K562 (cell line): ENCODE results near the gene STK17A. TPM values are rescaled to one million over a fixed set of nuclear protein-coding genes. Genes with fewer than 3 reads are reported as not detected.

Experiments used
- ATAC-seq: fragments of 200-7000 bp; cut with Tn5 transposase; 3 replicates; pipeline ENCODE4 v1.9.1; 2020; ENCODE audit warnings: moderate library complexity
- Bru-seq: library from RNA; stranded (reverse); fragments of 400-500 nt; gene quantifications from one replicate; lab custom pipeline; 2021; lab: Mats Ljungman, UMichigan
- BruChase-seq, 2 experiments: library from RNA; stranded (reverse); fragments of 400-500 nt; gene quantifications; one replicate each; lab custom pipeline; 2021; lab: Mats Ljungman, UMichigan
- BruUV-seq: library from RNA; stranded (reverse); fragments of 400-500 nt; replicated peaks from 2 replicates; lab custom pipeline; 2021; lab: Mats Ljungman, UMichigan
- CTCF ChIA-PET: fragments of 300-600 bp; formaldehyde crosslinking; extraction: SDS; loops from one replicate; lab custom pipeline; 2021; ENCODE audit warnings: low intra/inter-chr PET ratio; lab: Yijun Ruan, JAX
- POLR2A ChIA-PET: fragments of 300-600, 350-650 bp; sonication (Branson Sonifier 250); formaldehyde crosslinking; extraction: SDS; loops from one replicate; lab custom pipeline; 2021; ENCODE audit warnings: antibody characterized with exemption, inconsistent platforms; lab: Yijun Ruan, JAX
- DNase-seq, 4 experiments: peaks; one replicate each; pipeline versions ENCODE4 v3.0.0 to v3.0.0-alpha.2; 2011 to 2018; ENCODE audit warnings: low spot score in 3 of 4, mixed read lengths in 3 of 4; ENCODE audit errors: extremely low read depth in 1 of 4
- FAIRE-seq: peaks from 2 replicates; lab custom pipeline; 2011; peaks lifted over from hg19 to GRCh38; lab: Jason Lieb, UNC
- H2AFZ ChIP-seq: 2 replicates; pipeline ENCODE4 v1.6.0; 2011; ENCODE audit warnings: low read depth, low read length, control low read depth, inconsistent platforms
- H3K27ac ChIP-seq: fragments of 200-600 bp; 3 replicates; pipeline ENCODE4 v1.8.0; 2011; ENCODE audit warnings: low read depth, mild to moderate bottlenecking, control low read depth, inconsistent platforms, low read length, moderate library complexity, mixed read lengths; ENCODE audit errors: extremely low read depth
- H3K27me3 ChIP-seq, 2 experiments: fragments of 300-600 bp in 1 of 2; 2 replicates in 1 of 2; 3 replicates in 1 of 2; pipeline versions ENCODE4 v1.6.0 to v1.8.0; 2011; ENCODE audit warnings: inconsistent platforms in 2 of 2, low read length in 2 of 2, mild to moderate bottlenecking in 1 of 2, mixed read lengths in 1 of 2, moderate library complexity in 1 of 2; ENCODE audit not compliant: control insufficient read depth in 2 of 2, insufficient read depth in 2 of 2
- H3K36me3 ChIP-seq: fragments of 300-600 bp; 3 replicates; pipeline ENCODE4 v1.8.0; 2011; ENCODE audit warnings: mild to moderate bottlenecking, low read length, inconsistent platforms; ENCODE audit not compliant: control insufficient read depth, insufficient read depth
- H3K4me1 ChIP-seq, 2 experiments: fragments of 200-600 bp in 1 of 2; replicated peaks in 1 of 2; 2 replicates in 1 of 2; 3 replicates in 1 of 2; pipeline versions ENCODE4 v1.5.1 to v1.8.0; 2011; ENCODE audit warnings: inconsistent platforms in 2 of 2, low read length in 2 of 2, mild to moderate bottlenecking in 1 of 2, mixed read lengths in 1 of 2, moderate library complexity in 1 of 2; ENCODE audit not compliant: control insufficient read depth in 2 of 2, insufficient read depth in 2 of 2
- H3K4me2 ChIP-seq: 2 replicates; pipeline ENCODE4 v1.6.1; 2011; ENCODE audit warnings: low read length, control low read depth, inconsistent platforms, mixed read lengths; ENCODE audit not compliant: insufficient read depth
- H3K4me3 ChIP-seq: fragments of 200-600 bp; sonication (generic), shearing (Covaris generic); 2 replicates; pipeline ENCODE4 v1.5.1; 2016; ENCODE audit warnings: control low read depth, inconsistent platforms
- H3K79me2 ChIP-seq: fragments of 200-600 bp; 3 replicates; pipeline ENCODE4 v1.8.0; 2011; ENCODE audit warnings: low read length, inconsistent platforms; ENCODE audit not compliant: control insufficient read depth, insufficient read depth
- H3K9ac ChIP-seq, 2 experiments: 2 replicates each; pipeline versions ENCODE4 v1.6.0 to v1.6.1; 2011; ENCODE audit warnings: low read depth in 2 of 2, low read length in 2 of 2, control low read depth in 1 of 2, inconsistent platforms in 1 of 2, mild to moderate bottlenecking in 1 of 2, mixed read lengths in 1 of 2; ENCODE audit not compliant: insufficient read depth in 1 of 2
- H3K9me1 ChIP-seq: one replicate; pipeline ENCODE4 v1.6.0; 2011; ENCODE audit warnings: inconsistent platforms, mild to moderate bottlenecking, low read length, moderate library complexity; ENCODE audit not compliant: control insufficient read depth, insufficient read depth
- H3K9me3 ChIP-seq: replicated peaks from 2 replicates; pipeline ENCODE4 v1.5.1; 2011; ENCODE audit warnings: low read depth, low read length, inconsistent platforms; ENCODE audit not compliant: control insufficient read depth, insufficient read depth
- H4K20me1 ChIP-seq: replicated peaks from 2 replicates; pipeline ENCODE4 v1.6.1; 2011; ENCODE audit warnings: low read length, inconsistent platforms, mixed read lengths; ENCODE audit not compliant: control insufficient read depth, insufficient read depth
- BDP1 ChIP-seq: IDR thresholded peaks from 3 replicates; pipeline ENCODE4 v1.6.1; 2011; ENCODE audit not compliant: insufficient read length, insufficient read depth
- CBFB ChIP-seq: sonication (generic); formaldehyde crosslinking; IDR thresholded peaks from 2 replicates; pipeline ENCODE4 v1.4.0; 2020; ENCODE audit warnings: mild to moderate bottlenecking, missing genetic modification reagents
- CHD1 ChIP-seq: fragments of 200-600 bp; sonication (generic); IDR thresholded peaks from one replicate; pipeline ENCODE4 v1.6.1; 2012; ENCODE audit warnings: mild to moderate bottlenecking, moderate library complexity, low read length, inconsistent platforms
- E2F3 ChIP-seq: fragments of 250-450 bp; sonication (Bioruptor Pico); IDR thresholded peaks from 2 replicates; pipeline ENCODE4 v1.4.0; 2020; ENCODE audit warnings: mild to moderate bottlenecking
- FOXP1 ChIP-seq: sonication (generic); formaldehyde crosslinking; IDR thresholded peaks from 2 replicates; pipeline ENCODE4 v1.8.0; 2022; ENCODE audit warnings: mild to moderate bottlenecking, missing genetic modification reagents
- NFIC ChIP-seq: fragments of 450-650 bp; IDR thresholded peaks from 2 replicates; pipeline ENCODE4 v1.6.1; 2017; ENCODE audit warnings: mild to moderate bottlenecking, inconsistent platforms
- NR2C1 ChIP-seq, 2 experiments: fragments of 450-650 bp; IDR thresholded peaks; 2 replicates each; pipeline ENCODE4 v1.6.1; 2017; ENCODE audit warnings: mild to moderate bottlenecking in 2 of 2, antibody characterized with exemption in 1 of 2, inconsistent platforms in 1 of 2, missing compliant biosample characterization in 1 of 2, missing genetic modification characterization in 1 of 2
- PCBP2 ChIP-seq: fragments of 200-400 bp; formaldehyde crosslinking; IDR thresholded peaks from 2 replicates; pipeline ENCODE4 v1.6.1; 2018; ENCODE audit warnings: low read length, low read depth, mild to moderate bottlenecking, moderate library complexity; ENCODE audit not compliant: poor library complexity, severe bottlenecking
- TAF7 ChIP-seq: fragments of 450-650 bp; IDR thresholded peaks from 2 replicates; pipeline ENCODE4 v1.6.1; 2016; ENCODE audit warnings: missing genetic modification characterization, missing compliant biosample characterization
- ZBTB26 ChIP-seq: fragments of 450-650 bp; formaldehyde crosslinking; IDR thresholded peaks from 2 replicates; pipeline ENCODE4 v1.4.0; 2022; ENCODE audit warnings: missing genetic modification characterization
- ZNF121 ChIP-seq: sonication (generic); formaldehyde crosslinking; conservative IDR thresholded peaks from 2 replicates; pipeline ENCODE4 v1.8.0; 2022; ENCODE audit warnings: missing genetic modification reagents
- ZNF655 ChIP-seq: fragments of 250-450 bp; sonication (Bioruptor Pico); IDR thresholded peaks from 2 replicates; pipeline ENCODE4 v1.5.0; 2021
- WGBS: fragments of 100-300 bp; shearing (Covaris generic); methylation state at CpG from one replicate; pipeline ENCODE4 v1.1.6; 2016; ENCODE audit warnings: low coverage, mixed read lengths; ENCODE audit not compliant: insufficient coverage; ENCODE audit errors: missing lambda C conversion rate; 5-methylcytosine and 5-hydroxymethylcytosine counted together
- in situ Hi-C: fragments of 300-500 bp; cut with MboI; formaldehyde crosslinking; loops from 4 replicates; pipeline ENCODE4 v1.15.0; 2018; ENCODE audit warnings: inconsistent platforms, mixed read lengths
- intact Hi-C: fragments of 100-400 bp; cut with micrococcal nuclease; formaldehyde crosslinking; loops from 2 replicates; pipeline ENCODE4 v1.14.2; 2022
- long read RNA-seq, 3 experiments: library from polyadenylated mRNA in 2 of 3; library from RNA in 1 of 3; unstranded in 2 of 3; stranded (forward) in 1 of 3; transcript quantifications; one replicate each; pipeline ENCODE4 v2.0.0, GENCODE V29; 2019 to 2022
- polyA minus RNA-seq, 3 experiments: library from RNA; depleted of rRNA, polyadenylated mRNA; stranded (reverse); fragments of >200 nt; gene quantifications; 2 replicates each; pipeline ENCODE4 v1.2.3, GENCODE V29; 2011
- polyA plus RNA-seq, 8 experiments: library from polyadenylated mRNA; depleted of rRNA in 4 of 8; stranded (reverse) in 5 of 8; unstranded in 3 of 8; fragments of >200 nt; fragmentation: Nextera tagmentation in 2 of 8; fragmentation: Illumina TruSeq in 1 of 8; extraction: Ambion mirVana in 2 of 8; extraction: Trizol in 1 of 8; gene quantifications; 2 replicates each; pipeline versions ENCODE4 v1.2.1 to v1.2.3, GENCODE V29; 2011 to 2014; ENCODE audit warnings: inconsistent platforms in 1 of 8, missing spikeins in 1 of 8
- total RNA-seq, 7 experiments: library from RNA; depleted of rRNA in 6 of 7; stranded (reverse); fragments of >200 nt in 6 of 7; fragmentation: Illumina TruSeq in 2 of 7; extraction: Trizol in 2 of 7; gene quantifications; 2 replicates each; pipeline versions ENCODE4 v1.2.1 to v1.2.3, GENCODE V29; 2011 to 2021; ENCODE audit warnings: low replicate concordance in 1 of 7

STK17A gene
- 5.0 and 18.0 TPM in 2 replicates for total RNA-seq (2011; cell fraction: chromatin; rRNA removed; ENCODE audit: low replicate concordance)
- total RNA-seq (2011; cell fraction: nucleolus; rRNA removed): 3.5 and 4.2 TPM in 2 replicates
- total RNA-seq (2011; cell fraction: nucleoplasm; rRNA removed): 8.7 and 17.8 TPM in 2 replicates
- total RNA-seq (2014; rRNA removed) (13.1 and 13.8 TPM in 2 replicates), total RNA-seq (2014; rRNA removed; fragmentation: Illumina TruSeq; extraction: Trizol) (16.3 and 19.5 TPM in 2 replicates), total RNA-seq (2015; rRNA removed; fragmentation: Illumina TruSeq; extraction: Trizol) (13.4 and 14.2 TPM in 2 replicates), total RNA-seq (2021) (12.3 and 13.7 TPM in 2 replicates), polyA plus RNA-seq (2011; rRNA removed) (6.7 and 11.5 TPM in 2 replicates), polyA plus RNA-seq (2014; fragmentation: Illumina TruSeq; extraction: Trizol) (12.3 and 14.6 TPM in 2 replicates), polyA plus RNA-seq (2014; fragmentation: Nextera tagmentation; extraction: Ambion mirVana) (1 to 10 TPM; 3.4 to 3.5 TPM), polyA plus RNA-seq (2014; rRNA removed) (10.1 and 13.2 TPM in 2 replicates), polyA minus RNA-seq (2011; rRNA and poly(A)+ RNA removed) (5.5 and 6.4 TPM in 2 replicates), Bru-seq, nascent RNA (percentile 75 among the genes with signal in this experiment), BruChase-seq, experiment 1, labeled RNA remaining after a 2-hour chase (percentile 75 among the genes with signal in this experiment), BruChase-seq, experiment 2, labeled RNA remaining after a 6-hour chase (percentile 75 among the genes with signal in this experiment)
- polyA plus RNA-seq (2011; cell fraction: cytosol; rRNA removed): 2.1 and 2.4 TPM in 2 replicates
- 4.0 and 4.7 TPM in 2 replicates for polyA plus RNA-seq (2011; cell fraction: nucleus; rRNA removed)
- polyA plus RNA-seq (2012): 11.7 and 13.6 TPM in 2 replicates
- polyA minus RNA-seq (2011; cell fraction: cytosol; rRNA and poly(A)+ RNA removed): 3.1 and 3.6 TPM in 2 replicates
- polyA minus RNA-seq (2011; cell fraction: nucleus; rRNA and poly(A)+ RNA removed): 4.2 and 4.3 TPM in 2 replicates
- long read RNA-seq, experiment 1, transcript STK17A-201 (7 exons, 3,368 nt): major isoform, 43 of 65 reads
- long read RNA-seq, experiment 1, partial matches to known transcripts: 6 of 65 reads
- long read RNA-seq, experiment 1, other reads (novel, unspliced or antisense): 16 of 65 reads
- long read RNA-seq, experiment 2, transcript STK17A-201 (7 exons, 3,368 nt): major isoform, 17 of 29 reads
- long read RNA-seq, experiment 2, partial matches to known transcripts: 7 of 29 reads
- long read RNA-seq, experiment 2, other reads (novel, unspliced or antisense): 5 of 29 reads
- long read RNA-seq, experiment 3, transcript STK17A-201 (7 exons, 3,368 nt): major isoform, 14 of 23 reads
- long read RNA-seq, experiment 3, partial matches to known transcripts: 7 of 23 reads
- long read RNA-seq, experiment 3, other reads (novel, unspliced or antisense): 2 of 23 reads

GRCh38 chr7:43582503-43583423 lies at the start of gene STK17A:
Gene STK17A (plus strand): TSS chr7:43583108. CDS start chr7:43583244, 136 bp downstream.
- Histone ChIP-seq H3K27me3 (no peaks in the 10 kb centered on the region; a peak in 1 of 5 replicates), H3K36me3 (no peaks in the 10 kb centered on the region), H3K4me3 (peak within 1 kb of the TSS; percentile 89), H3K27ac (peak within 1 kb of the TSS; percentile 82), H3K79me2 (peaks cover 44% of the 10 kb centered on the region), H2AFZ (peak within 1 kb of the TSS; percentile 91), H3K9me3 (no peaks in the 10 kb centered on the region; the same call in 1 of the 2 replicates), H3K9me1 (no peaks in the 10 kb centered on the region), H3K4me2 (peak within 1 kb of the TSS; percentile 95), H3K4me1 (peaks cover 7 to 18% of the 10 kb centered on the region in 2 experiments; a peak in 4 of 5 replicates), H4K20me1 (0 out of 2 replicates have a peak, but pooled peaks cover 4% of the 10 kb centered on the region), H3K9ac (peak within 1 kb of the TSS; percentile 82 to 97)
- BruUV-seq: no TSS peak
- intact Hi-C loops (loop anchor here (1.0 to 10.0 kb wide), 5 partner anchors 118 to 372 kb away; partner anchors contain the start of gene COA1), in situ Hi-C loops (loop anchor here (10.0 kb wide), 1 partner anchor 252 kb away; no protein-coding TSS in a partner anchor)
- POLR2A ChIA-PET: interaction anchor here (0.6 to 1.5 kb wide), 20 partner anchors 8 to 618 kb away, joined by 3 to 16 read pairs (median 4); partner anchors contain the start of genes COA1, DBNL and YKT6
- 1% methylated on average over 21 of the region's 83 CpGs for WGBS
- CTCF ChIA-PET: interaction anchor here (0.6 to 5.4 kb wide), 5 partner anchors 118 to 256 kb away, joined by 4 to 53 read pairs (median 15); no protein-coding TSS in a partner anchor
- FAIRE-seq: peak; percentile 86
- peak; percentile 89 for ATAC-seq
- peak; percentile 94 to 97 (median 96) for DNase-seq
- no peak for TF ChIP-seq BDP1
- TF ChIP-seq ZBTB26 (CRISPR knock-in tag): no peak
- TF ChIP-seq NFIC: no peak
- TF ChIP-seq E2F3 (CRISPR knock-in tag): 0 out of 2 replicates have a peak, but pooled peaks have one; percentile 10
- TF ChIP-seq ZNF121 (CRISPR knock-in tag): no peak
- no peak for TF ChIP-seq CHD1
- TF ChIP-seq PCBP2: no peak
- TF ChIP-seq TAF7 (tag): peak; percentile 12; the same call in 1 of the 2 replicates
- no peak for TF ChIP-seq ZNF655 (CRISPR knock-in tag)
- TF ChIP-seq CBFB (CRISPR knock-in tag): no peak
- TF ChIP-seq FOXP1: no peak
- TF ChIP-seq NR2C1 (IDR thresholded peaks at IDR 0.05): no peak
- TF ChIP-seq NR2C1 (tag; IDR thresholded peaks at IDR 0.05): no peak
